GM23248 (cell line): ENCODE results near the gene HNRNPM. TPM values are rescaled to one million over a fixed set of nuclear protein-coding genes. Genes with fewer than 3 reads are reported as not detected.

Source experiments
- DNase-seq: peaks from one replicate; pipeline ENCODE4 v3.0.0-alpha.2; 2015
- H2AFZ ChIP-seq: fragments of 200-600 bp; sonication (generic); 2 replicates; pipeline ENCODE4 v1.6.1; 2016; ENCODE audit warnings: antibody characterized with exemption
- H3F3A ChIP-seq: fragments of 200-600 bp; sonication (generic); 2 replicates; pipeline ENCODE4 v1.6.1; 2016; ENCODE audit warnings: mild to moderate bottlenecking, antibody characterized with exemption, mixed run types; ENCODE audit not compliant: insufficient read depth
- H3K27ac ChIP-seq: fragments of 200-600 bp; sonication (generic); 2 replicates; pipeline ENCODE4 v1.5.1; 2016; ENCODE audit warnings: mild to moderate bottlenecking
- H3K27me3 ChIP-seq: fragments of 200-600 bp; sonication (generic); replicated peaks from 2 replicates; pipeline ENCODE4 v1.6.1; 2016; ENCODE audit warnings: mild to moderate bottlenecking; ENCODE audit not compliant: insufficient read depth
- H3K36me3 ChIP-seq: fragments of 200-600 bp; sonication (generic); 2 replicates; pipeline ENCODE4 v1.6.1; 2016; ENCODE audit warnings: low read depth, mild to moderate bottlenecking
- H3K4me1 ChIP-seq: fragments of 200-600 bp; sonication (generic); 2 replicates; pipeline ENCODE4 v1.6.1; 2016; ENCODE audit warnings: mild to moderate bottlenecking; ENCODE audit not compliant: insufficient read depth
- H3K4me2 ChIP-seq: fragments of 200-600 bp; sonication (generic); one replicate; pipeline ENCODE4 v1.6.1; 2016; ENCODE audit warnings: mild to moderate bottlenecking; ENCODE audit not compliant: unreplicated experiment
- H3K4me3 ChIP-seq: fragments of 200-600 bp; sonication (generic); 2 replicates; pipeline ENCODE4 v1.5.1; 2016; ENCODE audit warnings: mild to moderate bottlenecking
- H3K79me2 ChIP-seq: fragments of 200-600 bp; sonication (generic); 2 replicates; pipeline ENCODE4 v1.6.1; 2016; ENCODE audit warnings: mild to moderate bottlenecking; ENCODE audit not compliant: insufficient read depth
- H3K9ac ChIP-seq: fragments of 200-600 bp; sonication (generic); 2 replicates; pipeline ENCODE4 v1.6.1; 2016; ENCODE audit warnings: mild to moderate bottlenecking
- H3K9me2 ChIP-seq: fragments of 200-600 bp; sonication (generic); 2 replicates; pipeline ENCODE4 v1.6.1; 2016; ENCODE audit warnings: mixed run types, mild to moderate bottlenecking, moderate library complexity; ENCODE audit not compliant: insufficient read depth
- H3K9me3 ChIP-seq: fragments of 200-600 bp; sonication (generic); one replicate; pipeline ENCODE4 v1.6.1; 2017; ENCODE audit warnings: low read depth
- H4K20me1 ChIP-seq: fragments of 200-600 bp; sonication (generic); 2 replicates; pipeline ENCODE4 v1.6.0; 2016; ENCODE audit not compliant: insufficient read depth
- EZH2 ChIP-seq: fragments of 200-600 bp; sonication (generic); IDR thresholded peaks from 2 replicates; pipeline ENCODE4 v1.6.1; 2018; ENCODE audit warnings: antibody characterized with exemption, mild to moderate bottlenecking; ENCODE audit not compliant: insufficient read depth, poor library complexity, severe bottlenecking
- EZH2phosphoT487 ChIP-seq: fragments of 200-600 bp; sonication (generic); IDR thresholded peaks from 2 replicates; pipeline ENCODE4 v1.6.1; 2018; ENCODE audit warnings: antibody characterized with exemption, moderate library complexity, mild to moderate bottlenecking, low read depth; ENCODE audit not compliant: insufficient read depth
- WGBS, 2 experiments: methylation state at CpG; one replicate each; pipeline ENCODE4 v1.1.6; 2015 to 2017; ENCODE audit warnings: low lambda C conversion rate in 2 of 2, low coverage in 1 of 2; ENCODE audit errors: missing lambda C conversion rate in 2 of 2; 5-methylcytosine and 5-hydroxymethylcytosine counted together
- in situ Hi-C: fragments of 300-500 bp; cut with MboI; formaldehyde crosslinking; loops from 2 replicates; pipeline ENCODE4 v1.15.0; 2020
- polyA plus RNA-seq: library from polyadenylated mRNA; unstranded; fragments of >200 nt; fragmentation: Nextera tagmentation; extraction: Ambion mirVana; gene quantifications from 2 replicates; pipeline ENCODE4 v1.2.1, GENCODE V29; 2016
- total RNA-seq: library from RNA; depleted of rRNA; stranded (reverse); fragments of >200 nt; shearing (Covaris generic); gene quantifications from 2 replicates; pipeline ENCODE4 v1.2.3, GENCODE V29; 2014

HNRNPM gene
- total and polyA plus RNA-seq, 2 experiments from 2014 or later, result 71.0 to 116 TPM

- Histone ChIP-seq H4K20me1 (peaks cover 25% of the 10 kb centered on the region), H3K36me3 (peaks cover 29% of the 10 kb centered on the region), H3K27ac (no peak overlapping the region), H3K4me1 (peaks cover 32% of the 10 kb centered on the region), H3K4me2 (no peak overlapping the region), H3K27me3 (no peaks in the 10 kb centered on the region), H3K79me2 (peaks cover 97% of the 10 kb centered on the region), H3K9me2 (no peaks in the 10 kb centered on the region), H3K9me3 (no peaks in the 10 kb centered on the region), H3K4me3 (no peak overlapping the region), H2AFZ (no peak overlapping the region), H3F3A (peaks cover 44% of the 10 kb centered on the region), H3K9ac (no peak overlapping the region)
- DNase-seq, result no peak
- TF ChIP-seq EZH2 (no peak), EZH2phosphoT487 (no peak)
- in situ Hi-C loops, result no loop called here
- 59 to 64% methylated on average over 5 of the region's 5 CpGs for WGBS, 2 experiments
These were observed 17.8 kb downstream of the HNRNPM start for GRCh38 chr19:8462571-8462970.

- DNase-seq, result no peak
- in situ Hi-C loops, result no loop called here
- Histone ChIP-seq H3K4me3 (no peak overlapping the region), H3K79me2 (peaks cover 97% of the 10 kb centered on the region), H3K27me3 (no peaks in the 10 kb centered on the region), H3K27ac (no peak overlapping the region), H3K9me3 (no peaks in the 10 kb centered on the region), H3K9me2 (no peaks in the 10 kb centered on the region), H3K4me1 (peaks cover 25% of the 10 kb centered on the region), H3K9ac (no peak overlapping the region), H2AFZ (no peak overlapping the region), H3F3A (peaks cover 40% of the 10 kb centered on the region), H3K4me2 (no peak overlapping the region), H4K20me1 (peaks cover 17% of the 10 kb centered on the region), H3K36me3 (peaks cover 35% of the 10 kb centered on the region)
- TF ChIP-seq EZH2 (no peak), EZH2phosphoT487 (no peak)
- WGBS, 2 experiments, result 95 to 97% methylated on average over 8 of the region's 8 CpGs
These were observed 18.6 kb downstream of the HNRNPM start for GRCh38 chr19:8463365-8463764.

GRCh38 chr19:8466018-8466417 is 21.2 kb downstream of the HNRNPM start:
- Histone ChIP-seq H3K4me2 (no peak overlapping the region), H3K4me3 (no peak overlapping the region), H3K9me2 (no peaks in the 10 kb centered on the region), H3K27ac (no peak overlapping the region), H2AFZ (no peak overlapping the region), H3K4me1 (peaks cover 3% of the 10 kb centered on the region), H4K20me1 (no peaks in the 10 kb centered on the region), H3K79me2 (peaks cover 100% of the 10 kb centered on the region), H3K9ac (no peak overlapping the region), H3F3A (peaks cover 23% of the 10 kb centered on the region), H3K9me3 (no peaks in the 10 kb centered on the region), H3K27me3 (no peaks in the 10 kb centered on the region), H3K36me3 (peaks cover 60% of the 10 kb centered on the region)
- WGBS, 2 experiments, result 80 to 85% methylated on average over 4 of the region's 4 CpGs
- DNase-seq, result no peak
- in situ Hi-C loops, result no loop called here
- TF ChIP-seq EZH2phosphoT487, result no peak
- TF ChIP-seq EZH2, result no peak

GRCh38 chr19:8468124-8468523 is 23.3 kb downstream of the HNRNPM start:
- WGBS, 2 experiments, result 97 to 98% methylated on average over 3 of the region's 3 CpGs
- Histone ChIP-seq H3K36me3 (peaks cover 80% of the 10 kb centered on the region), H4K20me1 (no peaks in the 10 kb centered on the region), H3K27me3 (no peaks in the 10 kb centered on the region), H3K9ac (no peak overlapping the region), H3K79me2 (peaks cover 100% of the 10 kb centered on the region), H3K27ac (no peak overlapping the region), H3K4me2 (no peak overlapping the region), H2AFZ (no peak overlapping the region), H3K9me3 (no peaks in the 10 kb centered on the region), H3F3A (0 out of 2 replicates have a peak, but pooled peaks cover 14% of the 10 kb centered on the region), H3K4me3 (no peak overlapping the region), H3K4me1 (no peaks in the 10 kb centered on the region), H3K9me2 (no peaks in the 10 kb centered on the region)
- DNase-seq, result no peak
- no peak for TF ChIP-seq EZH2phosphoT487
- TF ChIP-seq EZH2, result no peak
- in situ Hi-C loops, result no loop called here

- Histone ChIP-seq H3K9ac (no peak overlapping the region), H3K36me3 (peaks cover 87% of the 10 kb centered on the region), H3K9me3 (no peaks in the 10 kb centered on the region), H3K9me2 (no peaks in the 10 kb centered on the region), H3K4me3 (no peak overlapping the region), H3K4me2 (no peak overlapping the region), H2AFZ (no peak overlapping the region), H3K4me1 (no peaks in the 10 kb centered on the region), H3F3A (0 out of 2 replicates have a peak, but pooled peaks cover 14% of the 10 kb centered on the region), H3K27me3 (no peaks in the 10 kb centered on the region), H4K20me1 (no peaks in the 10 kb centered on the region), H3K79me2 (peaks cover 100% of the 10 kb centered on the region), H3K27ac (no peak overlapping the region)
- TF ChIP-seq EZH2 (no peak), EZH2phosphoT487 (no peak)
- 61 to 63% methylated on average over 8 of the region's 8 CpGs for WGBS, 2 experiments
- in situ Hi-C loops, result no loop called here
- no peak for DNase-seq
These were observed 24.1 kb downstream of the HNRNPM start for GRCh38 chr19:8468761-8469373.
